Measurements from ENCODE around the gene ATXN7L3.

ATXN7L3 gene

DNA sequence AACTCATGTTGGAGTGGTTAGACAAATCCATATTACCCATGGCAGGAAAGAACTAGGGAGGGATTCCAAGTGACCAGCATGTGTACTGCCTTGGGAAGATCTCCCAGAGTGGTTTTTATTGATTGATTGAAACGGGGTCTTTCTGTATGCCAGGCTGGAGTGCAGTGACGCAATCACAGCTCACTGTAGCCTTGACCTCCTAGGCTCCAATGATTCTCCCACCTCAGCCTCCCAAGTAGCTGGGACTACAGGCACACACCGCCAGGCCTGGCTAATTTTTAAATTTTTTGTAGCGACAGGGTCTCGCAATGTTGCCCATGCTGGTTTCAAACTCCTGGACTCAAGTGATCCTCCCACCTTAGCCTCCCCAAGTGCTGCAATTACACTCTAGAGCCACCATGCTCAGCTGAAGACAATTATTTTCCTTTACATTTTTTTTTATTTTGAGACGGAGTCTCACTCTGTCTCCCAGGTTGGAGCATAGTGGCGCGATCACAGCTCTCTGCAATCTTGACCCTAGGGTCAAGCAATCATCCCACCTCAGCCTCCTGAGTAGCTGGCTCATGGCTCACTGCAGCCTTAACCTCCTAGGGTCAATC is 15.4 kb downstream of the ATXN7L3 start:
- peaks cover 3% of the 10 kb centered on the region for H3K4me1 ChIP-seq (ENCODE audit: control insufficient read depth, insufficient read depth, low read length)
- H3K4me3 ChIP-seq (ENCODE audit: low read depth, low read length): no peak overlapping the region
- TF ChIP-seq MYNN (tag by site-specific recombination; IDR thresholded peaks at IDR 0.05; ENCODE audit: borderline replicate concordance): no peak
- TF ChIP-seq ZNF174 (tag by site-specific recombination; IDR thresholded peaks at IDR 0.05): no peak
- no peak for TF ChIP-seq ZNF664 (tag by site-specific recombination; IDR thresholded peaks at IDR 0.05)
- TF ChIP-seq ZNF529 (tag by site-specific recombination; IDR thresholded peaks at IDR 0.05; ENCODE audit: insufficient replicate concordance): no peak
- TF ChIP-seq, protein P1, sequence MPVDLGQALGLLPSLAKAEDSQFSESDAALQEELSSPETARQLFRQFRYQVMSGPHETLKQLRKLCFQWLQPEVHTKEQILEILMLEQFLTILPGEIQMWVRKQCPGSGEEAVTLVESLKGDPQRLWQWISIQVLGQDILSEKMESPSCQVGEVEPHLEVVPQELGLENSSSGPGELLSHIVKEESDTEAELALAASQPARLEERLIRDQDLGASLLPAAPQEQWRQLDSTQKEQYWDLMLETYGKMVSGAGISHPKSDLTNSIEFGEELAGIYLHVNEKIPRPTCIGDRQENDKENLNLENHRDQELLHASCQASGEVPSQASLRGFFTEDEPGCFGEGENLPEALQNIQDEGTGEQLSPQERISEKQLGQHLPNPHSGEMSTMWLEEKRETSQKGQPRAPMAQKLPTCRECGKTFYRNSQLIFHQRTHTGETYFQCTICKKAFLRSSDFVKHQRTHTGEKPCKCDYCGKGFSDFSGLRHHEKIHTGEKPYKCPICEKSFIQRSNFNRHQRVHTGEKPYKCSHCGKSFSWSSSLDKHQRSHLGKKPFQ (tag by site-specific recombination; IDR thresholded peaks at IDR 0.05): no peak
- TF ChIP-seq ZNF677 (tag by site-specific recombination; IDR thresholded peaks at IDR 0.05): no peak
- no peak for TF ChIP-seq BCL11A (tag by site-specific recombination; IDR thresholded peaks at IDR 0.05; ENCODE audit: low read depth)
- TF ChIP-seq, protein P2, sequence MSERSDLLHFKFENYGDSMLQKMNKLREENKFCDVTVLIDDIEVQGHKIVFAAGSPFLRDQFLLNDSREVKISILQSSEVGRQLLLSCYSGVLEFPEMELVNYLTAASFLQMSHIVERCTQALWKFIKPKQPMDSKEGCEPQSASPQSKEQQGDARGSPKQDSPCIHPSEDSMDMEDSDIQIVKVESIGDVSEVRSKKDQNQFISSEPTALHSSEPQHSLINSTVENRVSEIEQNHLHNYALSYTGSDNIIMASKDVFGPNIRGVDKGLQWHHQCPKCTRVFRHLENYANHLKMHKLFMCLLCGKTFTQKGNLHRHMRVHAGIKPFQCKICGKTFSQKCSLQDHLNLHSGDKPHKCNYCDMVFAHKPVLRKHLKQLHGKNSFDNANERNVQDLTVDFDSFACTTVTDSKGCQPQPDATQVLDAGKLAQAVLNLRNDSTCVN (tag by site-specific recombination; optimal IDR thresholded peaks at IDR 0.05): no peak
- no peak for TF ChIP-seq WT1 (tag by site-specific recombination; IDR thresholded peaks at IDR 0.05)
- TF ChIP-seq ZNF416 (tag by site-specific recombination; IDR thresholded peaks at IDR 0.05): no peak
- TF ChIP-seq, protein P3, sequence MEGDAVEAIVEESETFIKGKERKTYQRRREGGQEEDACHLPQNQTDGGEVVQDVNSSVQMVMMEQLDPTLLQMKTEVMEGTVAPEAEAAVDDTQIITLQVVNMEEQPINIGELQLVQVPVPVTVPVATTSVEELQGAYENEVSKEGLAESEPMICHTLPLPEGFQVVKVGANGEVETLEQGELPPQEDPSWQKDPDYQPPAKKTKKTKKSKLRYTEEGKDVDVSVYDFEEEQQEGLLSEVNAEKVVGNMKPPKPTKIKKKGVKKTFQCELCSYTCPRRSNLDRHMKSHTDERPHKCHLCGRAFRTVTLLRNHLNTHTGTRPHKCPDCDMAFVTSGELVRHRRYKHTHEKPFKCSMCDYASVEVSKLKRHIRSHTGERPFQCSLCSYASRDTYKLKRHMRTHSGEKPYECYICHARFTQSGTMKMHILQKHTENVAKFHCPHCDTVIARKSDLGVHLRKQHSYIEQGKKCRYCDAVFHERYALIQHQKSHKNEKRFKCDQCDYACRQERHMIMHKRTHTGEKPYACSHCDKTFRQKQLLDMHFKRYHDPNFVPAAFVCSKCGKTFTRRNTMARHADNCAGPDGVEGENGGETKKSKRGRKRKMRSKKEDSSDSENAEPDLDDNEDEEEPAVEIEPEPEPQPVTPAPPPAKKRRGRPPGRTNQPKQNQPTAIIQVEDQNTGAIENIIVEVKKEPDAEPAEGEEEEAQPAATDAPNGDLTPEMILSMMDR (tag by site-specific recombination; IDR thresholded peaks at IDR 0.05): no peak
- no peak for TF ChIP-seq ZNF140 (tag by site-specific recombination; IDR thresholded peaks at IDR 0.05)
- no peak for TF ChIP-seq BCL11B (tag by site-specific recombination; IDR thresholded peaks at IDR 0.05; ENCODE audit: low read depth)
- no peaks in the 10 kb centered on the region for H3K9me3 ChIP-seq (ENCODE audit: control insufficient read depth, insufficient read depth, low read depth, low read length)
- no peak overlapping the region for H3K27ac ChIP-seq (ENCODE audit: extremely low read depth, low read depth, low read length)
- CTCF ChIA-PET: interaction anchor here (0.7 to 1.5 kb wide), 7 partner anchors 12 to 146 kb away, joined by 3 to 4 read pairs (median 3); no protein-coding TSS in a partner anchor
- H3K36me3 ChIP-seq (ENCODE audit: control insufficient read depth in 2 of 2, insufficient read depth in 1 of 2, low read length in 2 of 2): peaks cover 17 to 35% of the 10 kb centered on the region in 2 experiments
- POLR2A ChIA-PET: interaction anchor here (0.6 to 2.9 kb wide), 4 partner anchors 13 to 36 kb away, joined by 3 to 24 read pairs (median 21); partner anchors contain the start of genes ASB16 and UBTF

DNA sequence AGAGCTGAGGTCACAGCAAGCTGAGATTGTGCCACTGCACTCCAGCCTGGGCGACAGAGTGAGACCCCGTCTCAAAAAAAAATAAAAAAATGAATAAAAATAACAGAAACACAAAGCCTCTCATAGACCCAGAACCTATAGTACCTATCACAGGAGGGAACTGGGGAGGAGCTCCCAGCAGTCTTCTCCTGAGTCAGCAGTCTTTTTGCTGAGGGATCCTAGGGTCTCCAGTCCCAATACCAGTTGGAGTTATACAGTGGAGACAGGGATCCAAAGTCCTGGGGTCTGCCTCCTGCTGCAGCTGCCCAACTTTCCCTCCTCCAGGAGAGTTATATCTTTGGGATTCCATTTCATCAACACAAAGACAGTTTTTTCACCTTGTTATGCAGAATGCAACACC is 16.7 kb downstream of the ATXN7L3 start:
- H3K4me3 ChIP-seq (ENCODE audit: low read depth, low read length): no peak overlapping the region
- H3K27ac ChIP-seq (ENCODE audit: extremely low read depth, low read depth, low read length): no peak overlapping the region
- no peak for TF ChIP-seq ZNF585B (tag by site-specific recombination; IDR thresholded peaks at IDR 0.05)
- no peaks in the 10 kb centered on the region for H3K9me3 ChIP-seq (ENCODE audit: control insufficient read depth, insufficient read depth, low read depth, low read length)
- ChIA-PET CTCF (interaction anchor here (0.6 to 1.3 kb wide), 6 partner anchors 13 to 272 kb away, joined by 3 to 6 read pairs (median 4); partner anchors contain the start of genes ASB16 and GRN), POLR2A (interaction anchor here (0.6 to 0.8 kb wide), 2 partner anchors 10 to 519 kb away, joined by 3 read pairs; no protein-coding TSS in a partner anchor)
- H3K36me3 ChIP-seq (ENCODE audit: control insufficient read depth in 2 of 2, insufficient read depth in 1 of 2, low read length in 2 of 2): peaks cover 20 to 39% of the 10 kb centered on the region in 2 experiments
- peaks cover 3% of the 10 kb centered on the region for H3K4me1 ChIP-seq (ENCODE audit: control insufficient read depth, insufficient read depth, low read length)

DNA sequence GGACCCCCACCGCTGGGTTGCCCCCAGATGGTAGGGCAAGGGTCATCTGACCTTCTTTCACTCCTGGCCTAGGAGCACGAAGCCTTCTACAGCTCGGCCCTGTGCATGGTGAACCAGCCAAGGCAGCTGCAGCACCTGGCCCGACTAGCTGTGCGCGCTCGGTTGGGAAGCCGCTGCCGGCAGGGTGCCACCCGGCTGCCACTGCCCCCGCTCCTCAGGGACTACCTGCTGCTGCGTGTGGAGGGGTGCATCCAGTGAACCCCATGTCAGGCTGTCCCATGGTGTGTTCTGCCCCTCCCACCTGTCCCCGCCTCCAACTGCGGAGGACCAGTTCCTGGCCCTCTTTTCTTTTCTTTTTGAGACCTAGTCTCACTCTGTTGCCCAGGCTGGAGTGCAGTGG is 21.6 kb downstream of the ATXN7L3 start:
- Histone ChIP-seq H3K27ac (ENCODE audit: extremely low read depth, low read depth, low read length) (no peak overlapping the region), H3K9me3 (ENCODE audit: control insufficient read depth, insufficient read depth, low read depth, low read length) (no peaks in the 10 kb centered on the region), H3K4me1 (ENCODE audit: control insufficient read depth, insufficient read depth, low read length) (no peaks in the 10 kb centered on the region), H3K36me3 (ENCODE audit: control insufficient read depth in 2 of 2, insufficient read depth in 1 of 2, low read length in 2 of 2) (peaks cover 26 to 51% of the 10 kb centered on the region in 2 experiments), H3K4me3 (ENCODE audit: low read depth, low read length) (no peak overlapping the region)
- ChIA-PET POLR2A (no interaction called here), CTCF (no interaction called here)
- TF ChIP-seq ZNF354C (tag by site-specific recombination; IDR thresholded peaks at IDR 0.05; ENCODE audit: borderline replicate concordance, low read depth) (no peak), ZIC2 (tag by site-specific recombination; IDR thresholded peaks at IDR 0.05) (peak; percentile 42; the same call in 1 of the 2 replicates), GLIS1 (tag by site-specific recombination; IDR thresholded peaks at IDR 0.05) (no peak)
